HG03108 (cell line): ENCODE results near the gene POU2F1.
A peak's percentile ranks its signal among the peaks of the same experiment; 100 is the strongest.

Experiments
- ATAC-seq: cut with Tn5 transposase; IDR thresholded peaks from one replicate; pipeline ENCODE4 v1.9.1; 2021; ENCODE audit warnings: moderate library complexity; ENCODE audit not compliant: unreplicated experiment

The POU2F1 gene

GRCh38 chr1:167438171-167439138 is 217.8 kb downstream of the POU2F1 start:
- no peak for ATAC-seq

- no peak for ATAC-seq
These were observed 218.8 kb downstream of the POU2F1 start for GRCh38 chr1:167439301-167439988.

- ATAC-seq: no peak
These were observed 219.7 kb downstream of the POU2F1 start for GRCh38 chr1:167440345-167440744.

DNA sequence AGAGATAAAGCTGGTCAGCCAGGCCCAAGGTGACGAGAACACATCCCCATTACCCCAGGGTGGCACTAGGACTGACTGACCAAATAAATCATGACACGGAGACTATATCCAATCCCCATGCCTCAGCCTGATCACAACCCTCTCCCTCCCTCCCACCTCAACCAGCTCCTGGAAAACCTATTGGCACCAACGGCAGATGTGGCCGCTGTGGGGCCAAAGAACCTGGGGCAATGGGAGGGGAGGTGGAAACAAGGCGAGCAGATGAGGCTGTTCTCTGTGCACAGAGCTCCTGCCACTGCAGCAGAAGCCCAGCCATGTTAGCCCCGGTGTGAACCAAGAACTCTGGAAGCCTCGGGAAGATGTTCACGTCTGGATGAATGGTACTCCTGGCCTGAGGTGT is 220.1 kb downstream of the POU2F1 start:
- ATAC-seq: no peak

DNA sequence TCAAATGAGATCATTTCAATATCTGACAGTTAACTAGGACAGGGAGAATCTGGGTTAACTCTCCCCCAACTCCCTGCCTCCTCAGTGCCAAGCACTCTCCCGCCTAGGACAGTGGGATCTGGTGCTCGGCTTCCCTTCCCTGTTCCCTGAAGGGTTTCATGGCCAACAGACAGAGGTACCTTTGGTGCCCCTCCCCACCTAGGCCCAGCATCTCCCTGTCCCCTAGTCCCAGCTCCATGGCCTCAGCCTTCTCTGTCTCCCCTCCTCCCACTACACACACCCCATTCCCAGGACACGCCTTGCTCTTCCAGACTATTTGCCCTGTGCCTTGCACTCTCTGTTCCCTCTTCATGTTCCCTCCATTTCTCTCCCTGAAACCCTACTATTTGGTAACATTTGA is 220.5 kb downstream of the POU2F1 start:
- no peak for ATAC-seq

- peak; percentile 55 for ATAC-seq
These were observed 221.6 kb downstream of the POU2F1 start for GRCh38 chr1:167442142-167442848.

GRCh38 chr1:167442854-167443565 is 222.3 kb downstream of the POU2F1 start:
- no peak for ATAC-seq

DNA sequence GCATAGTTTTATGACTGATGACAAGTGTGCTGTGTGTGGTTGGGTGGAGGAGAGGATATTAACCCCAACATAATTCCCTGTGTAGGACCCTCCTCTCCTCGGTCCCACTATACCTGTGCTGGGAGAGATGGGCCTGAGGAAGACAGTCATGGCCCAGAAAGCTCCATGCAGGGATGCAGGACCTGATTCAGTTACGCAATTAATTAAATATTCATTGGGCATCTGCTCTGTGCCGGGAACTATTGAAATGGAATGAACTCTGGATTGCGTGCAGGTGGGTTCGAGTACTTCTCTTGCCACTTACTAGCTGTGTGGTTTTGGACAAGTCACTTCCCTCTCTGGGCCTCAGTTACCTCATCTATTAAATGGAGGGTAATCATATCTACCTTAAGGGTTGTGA is 223.1 kb downstream of the POU2F1 start:
- ATAC-seq: no peak

DNA sequence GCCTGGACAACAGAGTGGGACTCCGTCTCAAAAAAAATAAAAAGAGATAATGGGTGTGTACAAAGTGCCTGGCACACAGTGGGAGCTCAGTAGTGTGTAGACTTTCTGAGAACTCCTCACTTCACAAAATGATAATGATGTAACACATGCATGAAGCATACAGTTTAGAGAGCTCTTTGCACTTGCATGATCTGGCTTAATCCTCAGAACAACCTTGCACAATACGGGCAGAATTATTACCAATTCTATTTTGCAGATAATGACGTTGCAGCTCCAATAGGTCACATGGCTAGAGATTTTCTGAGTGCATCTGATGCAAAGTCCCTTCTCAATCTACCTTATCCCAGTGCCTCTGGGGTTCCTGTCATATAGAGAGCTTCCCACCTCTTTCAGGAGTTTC is 226.3 kb downstream of the POU2F1 start:
- no peak for ATAC-seq

DNA sequence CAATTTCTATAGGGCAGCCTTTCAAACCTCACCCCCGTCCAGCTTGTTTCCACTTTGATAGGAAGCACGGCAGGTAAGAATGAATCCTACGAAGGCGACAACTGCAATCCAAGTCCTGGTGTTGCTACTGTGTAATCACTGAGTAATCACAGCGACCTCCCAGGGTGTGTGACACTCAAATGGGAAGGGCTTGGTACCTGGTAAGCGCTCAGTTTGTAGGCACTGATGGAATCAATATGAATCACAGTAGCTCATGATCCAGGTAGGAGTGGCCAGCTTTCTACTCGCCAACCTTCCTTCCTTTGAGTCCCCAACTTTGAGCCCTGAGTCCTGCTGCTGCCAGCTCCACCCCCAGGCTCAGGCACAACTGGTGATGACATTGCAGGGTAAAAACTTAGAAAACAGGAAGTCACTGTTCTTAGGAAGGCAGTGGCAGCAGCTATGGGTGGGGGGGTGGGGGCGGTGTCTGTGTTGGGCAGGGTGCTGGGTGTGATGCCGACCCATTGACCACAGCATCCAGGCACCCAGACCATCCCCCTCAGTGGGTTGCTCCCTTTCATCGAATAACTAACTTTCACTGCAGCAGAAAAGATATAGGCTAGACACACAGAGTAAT is 226.9 kb downstream of the POU2F1 start:
- ATAC-seq: peak; percentile 81

DNA sequence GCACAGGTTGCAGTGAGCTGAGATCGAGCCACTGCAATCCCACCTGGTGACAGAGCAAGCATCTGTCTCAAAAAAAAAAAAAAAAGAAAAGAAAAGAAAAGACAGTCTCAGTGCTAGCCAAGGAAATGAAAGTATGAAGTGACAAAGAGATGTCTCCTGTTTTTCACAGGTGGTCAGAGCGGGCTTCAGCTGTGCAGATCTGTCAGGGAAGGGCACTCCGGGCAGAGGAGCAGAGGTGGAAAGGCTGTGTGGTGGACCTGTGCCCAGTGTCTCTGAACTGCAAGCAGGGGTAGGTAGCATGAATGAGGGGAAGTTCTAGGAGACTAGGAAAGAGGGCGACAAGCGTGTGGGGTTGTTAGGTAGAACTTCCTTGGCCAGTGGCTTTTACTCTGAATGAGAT is 230.2 kb downstream of the POU2F1 start:
- no peak for ATAC-seq

- no peak for ATAC-seq
These were observed 231.8 kb downstream of the POU2F1 start for GRCh38 chr1:167452483-167452882.

GRCh38 chr1:167453123-167453522 is 232.4 kb downstream of the POU2F1 start:
- no peak for ATAC-seq

GRCh38 chr1:167454304-167454893 is 233.7 kb downstream of the POU2F1 start:
- no peak for ATAC-seq

- ATAC-seq: peak; percentile 54
These were observed 234.5 kb downstream of the POU2F1 start for GRCh38 chr1:167454894-167455785.

DNA sequence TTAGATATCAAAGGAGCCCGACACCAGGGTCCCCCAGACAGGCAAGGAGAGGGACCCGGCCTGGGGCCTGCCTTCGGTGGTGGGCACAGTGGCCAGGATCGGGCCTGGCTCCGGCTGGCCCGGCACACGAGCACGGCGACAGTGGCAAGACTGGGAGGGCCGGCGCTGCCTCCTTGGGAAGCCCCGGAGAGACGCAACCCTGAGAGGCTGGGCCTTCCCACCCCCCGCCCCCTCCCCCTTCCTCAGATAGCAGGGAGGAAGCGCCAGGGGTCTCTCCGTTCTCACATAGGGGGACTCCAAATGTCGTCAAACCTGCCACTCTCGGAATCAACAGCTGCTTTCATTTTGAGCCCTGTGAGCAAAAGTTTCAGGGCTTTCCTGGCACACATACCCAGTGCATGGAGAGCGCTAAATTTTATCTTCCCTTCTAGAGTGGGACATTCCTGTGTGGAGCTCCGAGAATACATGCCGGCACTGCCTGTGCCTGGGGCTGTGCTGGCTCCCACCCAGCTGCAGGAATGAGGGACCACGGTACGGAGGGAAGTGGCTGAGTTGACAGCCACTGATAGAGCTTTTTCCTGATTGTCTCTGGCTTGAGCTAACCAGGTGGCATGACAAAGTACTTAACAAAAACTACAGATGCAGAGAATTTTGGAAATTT is 235.2 kb downstream of the POU2F1 start:
- peak; percentile 19 for ATAC-seq

DNA sequence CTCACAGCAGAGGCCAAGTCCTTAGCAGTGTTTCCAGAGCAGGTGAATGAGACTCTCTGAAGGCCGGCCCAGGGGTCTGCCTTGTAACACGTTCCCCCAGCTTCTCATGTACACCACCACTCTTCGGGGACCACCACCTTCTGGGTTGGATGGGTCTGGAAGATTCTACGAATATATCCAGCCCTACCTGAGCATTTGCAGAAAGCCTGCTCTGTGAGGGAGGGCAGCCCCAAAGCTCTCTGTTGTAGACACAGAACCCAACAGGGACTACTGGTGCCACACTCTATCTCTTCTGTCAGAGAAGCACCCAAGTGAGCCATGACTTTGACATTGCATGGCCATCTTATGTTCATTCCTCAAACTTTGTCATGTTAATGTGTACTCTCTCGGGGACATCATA is 235.8 kb downstream of the POU2F1 start:
- no peak for ATAC-seq

GRCh38 chr1:167456926-167457325 is 236.2 kb downstream of the POU2F1 start:
- ATAC-seq: no peak
